Muscle of back (tissue), 11 donors: ENCODE results near the gene CIC. TPM values are rescaled to one million over a fixed set of nuclear protein-coding genes. Genes with fewer than 3 reads are reported as not detected.

ENCODE experiments used
- DNase-seq, 3 donors: peaks; one replicate each; pipeline versions ENCODE4 v3.0.0 to v3.0.0-alpha.2; 2013
- polyA plus RNA-seq, 10 donors: library from polyadenylated mRNA; unstranded; fragments of 120-200 nt; gene quantifications; one replicate each; pipeline ENCODE4 v1.2.1, GENCODE V29; 2013; ENCODE audit not compliant: insufficient read length in 10 of 10

CIC gene
- polyA plus RNA-seq, 10 donors: 26.8 to 42.2 (median 35.7) TPM

- DNase-seq: no peak
Observed at GRCh38 chr19:42287017-42287826, 18.2 kb downstream of the CIC start.

- no peak for DNase-seq
Observed at GRCh38 chr19:42287827-42288107, 18.7 kb downstream of the CIC start.

- DNase-seq: no peak
Observed at GRCh38 chr19:42288387-42288786, 19.3 kb downstream of the CIC start.

- DNase-seq: no peak
Observed at GRCh38 chr19:42288881-42289555, 20.0 kb downstream of the CIC start.

- no peak for DNase-seq
Observed at GRCh38 chr19:42289556-42290041, 20.5 kb downstream of the CIC start.

- no peak for DNase-seq
Observed at GRCh38 chr19:42290136-42290522, 21.1 kb downstream of the CIC start.

- DNase-seq: no peak
Observed at GRCh38 chr19:42290523-42291434, 21.7 kb downstream of the CIC start.

- peak in 1 of 3 donors; percentile 45 for DNase-seq
Observed at GRCh38 chr19:42291435-42291810, 22.4 kb downstream of the CIC start.

GRCh38 chr19:42292042-42292960, 23.2 kb downstream of the CIC start:
- no peak for DNase-seq

- DNase-seq: no peak
Observed at GRCh38 chr19:42292963-42293362, 23.9 kb downstream of the CIC start.

- DNase-seq: no peak
Observed at GRCh38 chr19:42293540-42293939, 24.5 kb downstream of the CIC start.

GRCh38 chr19:42293948-42294347, 24.9 kb downstream of the CIC start:
- DNase-seq: no peak

- no peak for DNase-seq
Observed at GRCh38 chr19:42294471-42295137, 25.6 kb downstream of the CIC start.

GRCh38 chr19:42295342-42295741, 26.3 kb downstream of the CIC start:
- no peak for DNase-seq

GRCh38 chr19:42295831-42296525, 26.9 kb downstream of the CIC start:
- DNase-seq: peak; percentile 45 to 85 (median 77)

- DNase-seq: peak in 1 of 3 donors; percentile 11
Observed at GRCh38 chr19:42297039-42297438, 28.0 kb downstream of the CIC start.

- no peak for DNase-seq
Observed at GRCh38 chr19:42301646-42302203, 32.7 kb downstream of the CIC start, which contains the start of gene PRR19. TSS of gene PRR19 (plus strand) at chr19:42302132. CDS start at chr19:42309585, 7,453 bp downstream.

- no peak for DNase-seq
Observed at GRCh38 chr19:42303101-42303464, 34.0 kb downstream of the CIC start.

- DNase-seq: no peak
Observed at GRCh38 chr19:42303876-42304275, 34.8 kb downstream of the CIC start.

- no peak for DNase-seq
Observed at GRCh38 chr19:42306646-42307045, 37.6 kb downstream of the CIC start.
